Type B pancreatic cell (in vitro differentiated cells): ENCODE data around the gene MCOLN2. TPM values are rescaled to one million over a fixed set of nuclear protein-coding genes. Genes with fewer than 3 reads are reported as not detected.

Source experiments
- DNase-seq: peaks from one replicate; pipeline ENCODE4 v3.0.0; 2021; ENCODE audit warnings: mixed read lengths; ENCODE audit not compliant: unreplicated experiment; ENCODE audit errors: extremely low spot score
- H3K27ac Mint-ChIP-seq: 2 replicates; pipeline ENCODE4 v1.8.0; 2021; ENCODE audit warnings: mild to moderate bottlenecking, mixed read lengths
- H3K27me3 Mint-ChIP-seq: 2 replicates; pipeline ENCODE4 v1.8.0; 2021; ENCODE audit warnings: mixed read lengths
- H3K36me3 Mint-ChIP-seq: 2 replicates; pipeline ENCODE4 v1.8.0; 2021; ENCODE audit warnings: mixed read lengths
- H3K4me1 Mint-ChIP-seq: one replicate; pipeline ENCODE4 v1.8.0; 2021; ENCODE audit warnings: mixed read lengths; ENCODE audit not compliant: unreplicated experiment
- H3K4me3 Mint-ChIP-seq: 2 replicates; pipeline ENCODE4 v1.8.0; 2021; ENCODE audit warnings: mild to moderate bottlenecking, mixed read lengths
- H3K9me3 Mint-ChIP-seq: 2 replicates; pipeline ENCODE4 v1.8.0; 2021; ENCODE audit warnings: mixed read lengths
- total RNA-seq: library from RNA; stranded (reverse); gene quantifications from 2 replicates; pipeline ENCODE4 v1.2.1, GENCODE V29; 2021; ENCODE audit warnings: low replicate concordance
- TF ChIP-seq, protein P1 (sequence below): fragments of 200-600 bp; sonication (generic); conservative IDR thresholded peaks from 2 replicates; pipeline ENCODE4 v1.5.0; 2021; ENCODE audit warnings: antibody characterized with exemption, mild to moderate bottlenecking

The MCOLN2 gene
- total RNA-seq, 1 donor from 2014 or later: 0.19 TPM

DNA sequence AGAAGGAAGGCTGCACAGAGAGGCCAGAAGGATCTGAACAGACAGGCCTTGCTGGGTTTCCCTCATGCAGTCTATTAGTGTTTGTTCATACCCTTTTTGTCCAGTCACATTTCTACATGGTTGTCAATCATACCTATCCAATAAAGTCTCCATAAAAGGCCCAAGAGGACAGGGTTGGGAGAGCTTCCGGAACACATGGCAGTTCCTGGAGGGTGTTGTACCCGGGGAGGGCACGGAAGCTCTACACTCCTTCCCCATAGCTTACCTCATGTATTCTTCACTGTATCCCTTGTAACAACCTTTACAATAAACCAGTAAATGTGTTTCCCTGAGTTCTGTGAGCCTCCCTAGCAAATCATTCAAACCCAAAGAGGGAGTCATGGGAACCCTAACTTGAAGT, 28.0 kb downstream of the MCOLN2 start:
- TF ChIP-seq, protein P1, sequence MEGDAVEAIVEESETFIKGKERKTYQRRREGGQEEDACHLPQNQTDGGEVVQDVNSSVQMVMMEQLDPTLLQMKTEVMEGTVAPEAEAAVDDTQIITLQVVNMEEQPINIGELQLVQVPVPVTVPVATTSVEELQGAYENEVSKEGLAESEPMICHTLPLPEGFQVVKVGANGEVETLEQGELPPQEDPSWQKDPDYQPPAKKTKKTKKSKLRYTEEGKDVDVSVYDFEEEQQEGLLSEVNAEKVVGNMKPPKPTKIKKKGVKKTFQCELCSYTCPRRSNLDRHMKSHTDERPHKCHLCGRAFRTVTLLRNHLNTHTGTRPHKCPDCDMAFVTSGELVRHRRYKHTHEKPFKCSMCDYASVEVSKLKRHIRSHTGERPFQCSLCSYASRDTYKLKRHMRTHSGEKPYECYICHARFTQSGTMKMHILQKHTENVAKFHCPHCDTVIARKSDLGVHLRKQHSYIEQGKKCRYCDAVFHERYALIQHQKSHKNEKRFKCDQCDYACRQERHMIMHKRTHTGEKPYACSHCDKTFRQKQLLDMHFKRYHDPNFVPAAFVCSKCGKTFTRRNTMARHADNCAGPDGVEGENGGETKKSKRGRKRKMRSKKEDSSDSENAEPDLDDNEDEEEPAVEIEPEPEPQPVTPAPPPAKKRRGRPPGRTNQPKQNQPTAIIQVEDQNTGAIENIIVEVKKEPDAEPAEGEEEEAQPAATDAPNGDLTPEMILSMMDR: no peak
- no peaks in the 10 kb centered on the region for H3K36me3 Mint-ChIP-seq
- no peaks in the 10 kb centered on the region for H3K27me3 Mint-ChIP-seq
- no peak for DNase-seq
- no peaks in the 10 kb centered on the region for H3K9me3 Mint-ChIP-seq
- no peaks in the 10 kb centered on the region for H3K4me1 Mint-ChIP-seq
- no peak overlapping the region for H3K4me3 Mint-ChIP-seq
- H3K27ac Mint-ChIP-seq: no peak overlapping the region

GRCh38 chr1:84968101-84968500, 28.8 kb downstream of the MCOLN2 start:
- Mint-ChIP-seq H3K27ac (no peak overlapping the region), H3K36me3 (no peaks in the 10 kb centered on the region), H3K4me1 (no peaks in the 10 kb centered on the region), H3K9me3 (peaks cover 5% of the 10 kb centered on the region), H3K27me3 (no peaks in the 10 kb centered on the region), H3K4me3 (no peak overlapping the region)
- DNase-seq: no peak
- TF ChIP-seq, protein P1: no peak

- TF ChIP-seq, protein P1: no peak
- no peak overlapping the region for H3K27ac Mint-ChIP-seq
- H3K27me3 Mint-ChIP-seq: no peaks in the 10 kb centered on the region
- no peaks in the 10 kb centered on the region for H3K4me1 Mint-ChIP-seq
- no peak for DNase-seq
- H3K9me3 Mint-ChIP-seq: peaks cover 5% of the 10 kb centered on the region
- H3K36me3 Mint-ChIP-seq: no peaks in the 10 kb centered on the region
- H3K4me3 Mint-ChIP-seq: no peak overlapping the region
Measured at GRCh38 chr1:84967666-84968065, 29.2 kb downstream of the MCOLN2 start.

- no peak overlapping the region for H3K4me3 Mint-ChIP-seq
- no peaks in the 10 kb centered on the region for H3K36me3 Mint-ChIP-seq
- H3K9me3 Mint-ChIP-seq: peaks cover 5% of the 10 kb centered on the region
- no peaks in the 10 kb centered on the region for H3K27me3 Mint-ChIP-seq
- TF ChIP-seq, protein P1: no peak
- DNase-seq: no peak
- no peak overlapping the region for H3K27ac Mint-ChIP-seq
- no peaks in the 10 kb centered on the region for H3K4me1 Mint-ChIP-seq
Measured at GRCh38 chr1:84963021-84963420, 33.9 kb downstream of the MCOLN2 start.

DNA sequence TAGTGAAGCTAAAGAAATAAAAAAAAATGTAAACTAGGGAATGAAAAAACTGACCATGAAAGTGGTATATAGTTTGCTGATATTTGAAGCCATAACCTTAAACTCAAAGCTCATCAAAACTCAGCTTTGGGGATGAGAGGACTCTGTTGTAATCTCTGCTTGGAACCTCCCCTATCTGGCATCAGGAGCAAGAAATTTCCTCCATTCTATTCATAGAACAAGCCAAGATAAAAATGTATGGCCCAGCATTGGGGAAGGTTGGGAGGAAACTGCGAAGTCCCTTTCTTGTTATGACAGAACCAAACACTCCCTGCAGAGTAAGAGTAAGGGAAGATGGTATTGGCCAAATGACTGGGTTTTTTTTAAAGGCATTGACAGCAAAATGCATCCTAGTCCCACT, 35.6 kb downstream of the MCOLN2 start:
- no peaks in the 10 kb centered on the region for H3K4me1 Mint-ChIP-seq
- TF ChIP-seq, protein P1: no peak
- no peaks in the 10 kb centered on the region for H3K36me3 Mint-ChIP-seq
- H3K27ac Mint-ChIP-seq: no peak overlapping the region
- peaks cover 5% of the 10 kb centered on the region for H3K9me3 Mint-ChIP-seq
- no peaks in the 10 kb centered on the region for H3K27me3 Mint-ChIP-seq
- H3K4me3 Mint-ChIP-seq: no peak overlapping the region
- DNase-seq: no peak

- no peak overlapping the region for H3K4me3 Mint-ChIP-seq
- H3K27ac Mint-ChIP-seq: no peak overlapping the region
- peaks cover 5% of the 10 kb centered on the region for H3K9me3 Mint-ChIP-seq
- TF ChIP-seq, protein P1: no peak
- H3K36me3 Mint-ChIP-seq: no peaks in the 10 kb centered on the region
- H3K27me3 Mint-ChIP-seq: no peaks in the 10 kb centered on the region
- no peaks in the 10 kb centered on the region for H3K4me1 Mint-ChIP-seq
- DNase-seq: no peak
Measured at GRCh38 chr1:84960371-84960770, 36.5 kb downstream of the MCOLN2 start.
